A549 (cell line): ENCODE measurements around the gene ACOT7. TPM values are rescaled to one million over a fixed set of nuclear protein-coding genes. Genes with fewer than 3 reads are reported as not detected.

Experiments
- ATAC-seq, 2 experiments: fragments of 200-7000 bp in 1 of 2; fragments of >200 bp in 1 of 2; cut with Nextera tagmentation in 1 of 2; cut with Tn5 transposase in 1 of 2; 3 replicates each; pipeline versions ENCODE4 v1.8.0 to v1.9.1; 2018 to 2020; ENCODE audit warnings: mild to moderate bottlenecking in 1 of 2, moderate library complexity in 1 of 2
- CTCF ChIA-PET: fragments of 300-600 bp; sonication (Branson Sonifier 250); formaldehyde crosslinking; extraction: SDS; loops from one replicate; lab custom pipeline; 2021; ENCODE audit warnings: antibody characterized with exemption, inconsistent platforms; lab: Yijun Ruan, JAX
- POLR2A ChIA-PET: fragments of 350-600 bp; formaldehyde crosslinking; extraction: SDS; loops from one replicate; lab custom pipeline; 2021; ENCODE audit warnings: antibody characterized with exemption, inconsistent platforms; lab: Yijun Ruan, JAX
- DNase-seq, 2 experiments: peaks; one replicate each; pipeline versions ENCODE4 v3.0.0 to v3.0.0-alpha.2; 2011 to 2016; ENCODE audit warnings: low read depth in 1 of 2, low spot score in 1 of 2
- FAIRE-seq: peaks from 2 replicates; lab custom pipeline; 2011; peaks lifted over from hg19 to GRCh38; lab: Jason Lieb, UNC
- H3K27ac ChIP-seq, 2 experiments: fragments of >200 bp; sonication (Bioruptor Twin); formaldehyde crosslinking; 3 replicates each; pipeline ENCODE4 v1.5.1; 2016 to 2017
- H3K4me1 ChIP-seq: fragments of >200 bp; sonication (Bioruptor Twin); formaldehyde crosslinking; 3 replicates; pipeline ENCODE4 v1.6.1; 2016
- H3K4me2 ChIP-seq: fragments of >200 bp; sonication (Bioruptor Twin); formaldehyde crosslinking; 3 replicates; pipeline ENCODE4 v1.6.1; 2016
- H3K4me3 ChIP-seq: fragments of >200 bp; sonication (Bioruptor Twin); formaldehyde crosslinking; 3 replicates; pipeline ENCODE4 v1.5.1; 2016
- H3K9me3 ChIP-seq: fragments of >200 bp; sonication (Bioruptor Twin); formaldehyde crosslinking; 3 replicates; pipeline ENCODE4 v1.6.1; 2016
- BHLHE40 ChIP-seq: IDR thresholded peaks from 2 replicates; pipeline ENCODE4 v1.6.1; 2012; ENCODE audit warnings: low read depth, low read length, inconsistent platforms
- CBX8 ChIP-seq: fragments of 200-600 bp; sonication (generic); IDR thresholded peaks from 2 replicates; pipeline ENCODE4 v1.6.1; 2016
- CHD4 ChIP-seq: fragments of 200-600 bp; sonication (generic); IDR thresholded peaks from 2 replicates; pipeline ENCODE4 v1.6.1; 2016; ENCODE audit warnings: antibody characterized with exemption, mild to moderate bottlenecking, borderline replicate concordance
- EHF ChIP-seq: fragments of 250-450 bp; sonication (Bioruptor Pico); IDR thresholded peaks from 2 replicates; pipeline ENCODE4 v1.5.0; 2020; ENCODE audit warnings: mild to moderate bottlenecking
- EHMT2 ChIP-seq: fragments of 200-600 bp; sonication (generic); IDR thresholded peaks from 2 replicates; pipeline ENCODE4 v1.6.1; 2016; ENCODE audit warnings: antibody characterized with exemption, low read depth, mild to moderate bottlenecking, moderate library complexity
- EP300 ChIP-seq, 2 experiments: fragments of >200 bp; sonication (Bioruptor Twin); formaldehyde crosslinking; IDR thresholded peaks; 2 replicates in 1 of 2; 3 replicates in 1 of 2; pipeline ENCODE4 v1.6.1; 2016 to 2017
- ESRRA ChIP-seq: fragments of 150-350 bp; IDR thresholded peaks from 2 replicates; pipeline ENCODE4 v1.6.1; 2014; ENCODE audit warnings: mild to moderate bottlenecking, low read length, borderline replicate concordance
- FOSB ChIP-seq: fragments of 250-450 bp; sonication (Bioruptor Pico); IDR thresholded peaks from 2 replicates; pipeline ENCODE4 v1.5.0; 2020; ENCODE audit warnings: mild to moderate bottlenecking, moderate library complexity
- FOXS1 ChIP-seq: fragments of 250-450 bp; sonication (Bioruptor Pico); IDR thresholded peaks from 2 replicates; pipeline ENCODE4 v1.5.0; 2020; ENCODE audit warnings: mild to moderate bottlenecking, moderate library complexity
- HEYL ChIP-seq: fragments of 250-450 bp; sonication (Bioruptor Pico); IDR thresholded peaks from 2 replicates; pipeline ENCODE4 v1.8.0; 2021; ENCODE audit warnings: mild to moderate bottlenecking, moderate library complexity
- HOXA7 ChIP-seq: fragments of 250-450 bp; sonication (Bioruptor Pico); IDR thresholded peaks from 2 replicates; pipeline ENCODE4 v1.5.0; 2020; ENCODE audit warnings: mild to moderate bottlenecking, moderate library complexity
- HOXB13 ChIP-seq: fragments of 250-450 bp; sonication (Bioruptor Pico); IDR thresholded peaks from 2 replicates; pipeline ENCODE4 v1.5.0; 2020; ENCODE audit warnings: low read depth, mild to moderate bottlenecking, moderate library complexity
- KDM1A ChIP-seq: fragments of 200-600 bp; sonication (generic); IDR thresholded peaks from 2 replicates; pipeline ENCODE4 v1.6.1; 2016; ENCODE audit warnings: low read depth, mild to moderate bottlenecking
- MYC ChIP-seq: IDR thresholded peaks from 2 replicates; pipeline ENCODE4 v1.6.1; 2012; ENCODE audit warnings: mild to moderate bottlenecking, inconsistent platforms, low read length, improper control_type of control experiment, borderline replicate concordance
- NFE2L2 ChIP-seq: fragments of 150-350 bp; conservative IDR thresholded peaks from 2 replicates; pipeline ENCODE4 v1.6.1; 2014; ENCODE audit warnings: low read length
- PHF8 ChIP-seq: fragments of 200-600 bp; sonication (generic); IDR thresholded peaks from 2 replicates; pipeline ENCODE4 v1.6.1; 2016; ENCODE audit warnings: low read depth, mild to moderate bottlenecking, antibody characterized with exemption, moderate library complexity, borderline replicate concordance
- POLR2AphosphoS2 ChIP-seq: conservative IDR thresholded peaks from 2 replicates; pipeline ENCODE4 v1.6.1; 2012; ENCODE audit warnings: low read length, improper control_type of control experiment, inconsistent platforms
- RARB ChIP-seq: fragments of 250-450 bp; sonication (Bioruptor Pico); IDR thresholded peaks from 2 replicates; pipeline ENCODE4 v1.8.0; 2021; ENCODE audit warnings: mild to moderate bottlenecking, moderate library complexity
- RFX5 ChIP-seq: fragments of 450-650 bp; IDR thresholded peaks from 2 replicates; pipeline ENCODE4 v1.7.1; 2014; ENCODE audit warnings: antibody characterized with exemption, mild to moderate bottlenecking, moderate library complexity
- RNF2 ChIP-seq: fragments of 200-600 bp; sonication (generic); IDR thresholded peaks from 2 replicates; pipeline ENCODE4 v1.6.1; 2016; ENCODE audit warnings: low read depth, mild to moderate bottlenecking, antibody characterized with exemption, moderate library complexity, borderline replicate concordance
- SREBF2 ChIP-seq: fragments of 450-650 bp; IDR thresholded peaks from 2 replicates; pipeline ENCODE4 v1.6.1; 2014; ENCODE audit warnings: mild to moderate bottlenecking, moderate library complexity
- TP53 ChIP-seq: fragments of 250-450 bp; sonication (Bioruptor Pico); IDR thresholded peaks from 2 replicates; pipeline ENCODE4 v1.5.0; 2021; ENCODE audit warnings: mild to moderate bottlenecking, moderate library complexity
- ZFP36 ChIP-seq: fragments of 450-650 bp; IDR thresholded peaks from 2 replicates; pipeline ENCODE4 v1.6.1; 2014; ENCODE audit warnings: borderline replicate concordance; ENCODE audit not compliant: partially characterized antibody
- WGBS: methylation state at CpG from one replicate; pipeline ENCODE4 v1.1.6; 2017; ENCODE audit errors: missing lambda C conversion rate; 5-methylcytosine and 5-hydroxymethylcytosine counted together
- polyA plus RNA-seq, 4 experiments: library from polyadenylated mRNA; depleted of rRNA in 3 of 4; stranded (reverse); fragments of >200 nt; fragmentation: RNase III in 1 of 4; extraction: RNeasy Plus Mini Kit Qiagen cat#74134 plus additional on column Dnase treatment in 1 of 4; gene quantifications; 2 replicates in 3 of 4; 3 replicates in 1 of 4; pipeline ENCODE4 v1.2.3, GENCODE V29; 2011 to 2017
- TF ChIP-seq, protein P1 (sequence below): fragments of 450-650 bp; IDR thresholded peaks from 2 replicates; pipeline ENCODE4 v1.6.1; 2014; ENCODE audit warnings: antibody characterized with exemption
- TF ChIP-seq, protein P2 (sequence below): fragments of >200 bp; sonication (Bioruptor Twin); formaldehyde crosslinking; IDR thresholded peaks from 3 replicates; pipeline ENCODE4 v1.5.1; 2016
- TF ChIP-seq, protein P3 (sequence below): IDR thresholded peaks from 2 replicates; pipeline ENCODE4 v1.6.1; 2012; ENCODE audit warnings: low read depth, borderline replicate concordance

The ACOT7 gene
- polyA plus RNA-seq, 2 of the 4 experiments (the other 2 are of a cell fraction), result 48.0 to 49.6 TPM

DNA sequence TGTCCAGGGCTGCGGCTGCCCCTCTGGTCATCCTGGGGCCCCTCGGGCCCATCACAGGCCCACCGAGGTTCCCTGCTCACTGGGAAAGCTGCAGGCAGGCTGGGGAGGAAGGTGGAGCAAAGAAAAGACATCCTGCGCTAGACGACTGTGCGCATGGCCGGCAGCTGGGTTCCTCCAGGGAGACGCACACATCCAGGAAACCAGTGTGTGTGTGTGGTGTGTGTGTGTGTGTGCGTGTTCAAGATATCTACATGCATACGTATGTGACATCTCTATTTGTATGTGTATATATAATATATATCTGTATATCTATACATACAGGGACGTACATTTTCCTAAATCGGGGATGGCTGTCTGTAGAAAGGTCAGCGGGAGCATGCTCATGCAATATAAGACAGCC is 63.7 kb downstream of the ACOT7 start:
- no peaks in the 10 kb centered on the region for H3K4me1 ChIP-seq
- H3K4me3 ChIP-seq, result no peak overlapping the region
- CTCF ChIA-PET, result interaction anchor here (1.1 to 17.9 kb wide), 3 partner anchors 14 to 125 kb away, joined by 4 to 250 read pairs (median 5); partner anchors contain the start of gene HES3
- DNase-seq, result no peak
- WGBS, result 91% methylated on average over 13 of the region's 13 CpGs
- TF ChIP-seq BHLHE40 (no peak), HOXA7 (CRISPR knock-in tag) (no peak), POLR2AphosphoS2 (no peak), RARB (CRISPR knock-in tag) (no peak), CHD4 (no peak), RFX5 (no peak), EHMT2 (no peak), ESRRA (no peak), PHF8 (no peak), RNF2 (no peak), FOXS1 (CRISPR knock-in tag) (no peak), KDM1A (no peak)
- TF ChIP-seq, protein P1, sequence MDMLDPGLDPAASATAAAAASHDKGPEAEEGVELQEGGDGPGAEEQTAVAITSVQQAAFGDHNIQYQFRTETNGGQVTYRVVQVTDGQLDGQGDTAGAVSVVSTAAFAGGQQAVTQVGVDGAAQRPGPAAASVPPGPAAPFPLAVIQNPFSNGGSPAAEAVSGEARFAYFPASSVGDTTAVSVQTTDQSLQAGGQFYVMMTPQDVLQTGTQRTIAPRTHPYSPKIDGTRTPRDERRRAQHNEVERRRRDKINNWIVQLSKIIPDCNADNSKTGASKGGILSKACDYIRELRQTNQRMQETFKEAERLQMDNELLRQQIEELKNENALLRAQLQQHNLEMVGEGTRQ, result no peak
- TF ChIP-seq, all 56 proteins: peak for 0
- Histone ChIP-seq H3K4me2 (no peak overlapping the region), H3K9me3 (no peaks in the 10 kb centered on the region), H3K27ac (no peak overlapping the region)
- ATAC-seq (no peak), FAIRE-seq (no peak)
- POLR2A ChIA-PET, result no interaction called here

DNA sequence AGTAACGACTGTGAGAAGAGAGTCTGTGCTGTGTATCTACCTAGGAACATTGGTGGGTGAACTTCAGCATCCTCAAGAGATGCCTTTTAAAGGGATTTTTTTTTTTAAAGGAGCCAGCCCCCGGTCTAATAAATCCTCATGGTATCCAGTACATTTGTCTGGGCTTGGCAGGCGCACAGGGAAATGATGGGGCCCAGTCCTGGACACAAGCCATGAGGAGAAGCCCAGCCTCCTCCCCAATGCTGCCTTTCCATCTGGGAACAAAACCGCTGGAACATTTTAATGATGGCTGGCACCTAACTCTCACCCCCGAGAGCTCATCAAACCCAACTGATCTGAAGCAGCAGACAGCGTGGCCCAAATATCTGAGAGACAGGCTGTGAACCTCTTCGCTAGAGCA is 64.2 kb downstream of the ACOT7 start:
- no peak for DNase-seq
- FAIRE-seq, result no peak
- Histone ChIP-seq H3K27ac (no peak overlapping the region), H3K4me1 (no peaks in the 10 kb centered on the region), H3K4me2 (no peak overlapping the region), H3K9me3 (no peaks in the 10 kb centered on the region), H3K4me3 (no peak overlapping the region)
- no peak for ATAC-seq
- TF ChIP-seq FOSB (CRISPR knock-in tag), result no peak
- no peak for TF ChIP-seq RNF2
- no peak for TF ChIP-seq HOXA7 (CRISPR knock-in tag)
- no peak for TF ChIP-seq HEYL (CRISPR knock-in tag)
- CTCF ChIA-PET, result interaction anchor here (17.9 kb wide), 1 partner anchor 81 kb away, joined by 250 read pairs; the partner anchor contains the start of gene HES3
- POLR2A ChIA-PET, result no interaction called here
- WGBS, result 89% methylated on average over 7 of the region's 7 CpGs

DNA sequence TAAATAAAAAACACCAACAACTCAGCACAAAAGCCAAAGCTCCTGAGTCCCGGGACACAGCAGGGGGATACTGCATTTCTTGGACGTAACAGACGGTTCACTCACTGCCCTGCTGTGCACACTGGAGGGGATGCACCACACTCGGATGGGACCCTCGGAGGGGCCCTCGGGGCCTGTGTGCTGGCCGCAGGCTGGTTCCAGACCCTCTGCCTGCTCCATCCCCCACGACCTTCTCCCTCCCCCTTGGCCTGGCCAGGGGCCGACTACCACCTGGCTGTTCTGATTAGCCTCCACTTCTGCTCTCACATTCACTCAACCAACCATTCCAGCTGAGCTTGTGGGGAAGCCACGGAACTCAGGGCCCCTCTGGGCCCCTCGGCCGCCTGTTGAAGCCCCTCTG is 64.9 kb downstream of the ACOT7 start:
- ChIA-PET POLR2A (no interaction called here), CTCF (interaction anchor here (17.9 kb wide), 1 partner anchor 80 kb away, joined by 250 read pairs; the partner anchor contains the start of gene HES3)
- H3K4me1 ChIP-seq, result no peaks in the 10 kb centered on the region
- no peak for ATAC-seq
- no peaks in the 10 kb centered on the region for H3K9me3 ChIP-seq
- no peak overlapping the region for H3K4me3 ChIP-seq
- WGBS, result 87% methylated on average over 10 of the region's 12 CpGs
- TF ChIP-seq POLR2AphosphoS2 (no peak), FOSB (CRISPR knock-in tag) (no peak), TP53 (CRISPR knock-in tag) (no peak), EP300 (IDR thresholded peaks at IDR 0.05) (no peak), EHMT2 (no peak)
- no peak for FAIRE-seq
- H3K4me2 ChIP-seq, result no peak overlapping the region
- H3K27ac ChIP-seq, result no peak overlapping the region
- DNase-seq, result no peak

DNA sequence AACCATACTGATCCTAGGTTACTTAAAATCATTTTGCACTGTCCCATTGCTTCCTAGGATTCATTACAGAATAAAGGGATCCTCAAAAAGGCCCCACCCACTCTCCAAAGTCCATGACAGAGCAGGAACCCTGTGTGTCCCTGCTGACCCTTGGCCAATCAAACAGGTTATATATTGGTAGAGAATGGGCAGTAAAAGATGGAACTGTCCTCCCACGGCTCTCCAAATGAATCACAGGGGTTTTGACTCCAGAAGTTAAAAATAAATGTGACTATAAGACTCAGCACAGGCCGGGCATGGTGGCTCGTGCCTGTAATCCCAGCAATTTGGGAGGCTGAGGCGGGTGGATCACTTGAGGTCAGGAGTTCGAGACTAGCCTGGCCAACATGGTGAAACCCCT is 65.5 kb downstream of the ACOT7 start:
- ATAC-seq, result no peak
- no peaks in the 10 kb centered on the region for H3K9me3 ChIP-seq
- ChIA-PET POLR2A (no interaction called here), CTCF (no interaction called here)
- WGBS, result 79% methylated on average over 4 of the region's 5 CpGs
- no peak for DNase-seq
- no peak for FAIRE-seq
- H3K27ac ChIP-seq, result no peak overlapping the region
- no peaks in the 10 kb centered on the region for H3K4me1 ChIP-seq
- no peak overlapping the region for H3K4me2 ChIP-seq
- no peak overlapping the region for H3K4me3 ChIP-seq
- no peak for TF ChIP-seq CBX8
- TF ChIP-seq, protein P2, sequence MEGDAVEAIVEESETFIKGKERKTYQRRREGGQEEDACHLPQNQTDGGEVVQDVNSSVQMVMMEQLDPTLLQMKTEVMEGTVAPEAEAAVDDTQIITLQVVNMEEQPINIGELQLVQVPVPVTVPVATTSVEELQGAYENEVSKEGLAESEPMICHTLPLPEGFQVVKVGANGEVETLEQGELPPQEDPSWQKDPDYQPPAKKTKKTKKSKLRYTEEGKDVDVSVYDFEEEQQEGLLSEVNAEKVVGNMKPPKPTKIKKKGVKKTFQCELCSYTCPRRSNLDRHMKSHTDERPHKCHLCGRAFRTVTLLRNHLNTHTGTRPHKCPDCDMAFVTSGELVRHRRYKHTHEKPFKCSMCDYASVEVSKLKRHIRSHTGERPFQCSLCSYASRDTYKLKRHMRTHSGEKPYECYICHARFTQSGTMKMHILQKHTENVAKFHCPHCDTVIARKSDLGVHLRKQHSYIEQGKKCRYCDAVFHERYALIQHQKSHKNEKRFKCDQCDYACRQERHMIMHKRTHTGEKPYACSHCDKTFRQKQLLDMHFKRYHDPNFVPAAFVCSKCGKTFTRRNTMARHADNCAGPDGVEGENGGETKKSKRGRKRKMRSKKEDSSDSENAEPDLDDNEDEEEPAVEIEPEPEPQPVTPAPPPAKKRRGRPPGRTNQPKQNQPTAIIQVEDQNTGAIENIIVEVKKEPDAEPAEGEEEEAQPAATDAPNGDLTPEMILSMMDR, result no peak
- TF ChIP-seq EHF (CRISPR knock-in tag), result no peak
- no peak for TF ChIP-seq NFE2L2
- TF ChIP-seq RFX5, result no peak
- no peak for TF ChIP-seq ZFP36
- TF ChIP-seq SREBF2, result no peak
- TF ChIP-seq HOXB13 (CRISPR knock-in tag), result no peak
- TF ChIP-seq, protein P3, sequence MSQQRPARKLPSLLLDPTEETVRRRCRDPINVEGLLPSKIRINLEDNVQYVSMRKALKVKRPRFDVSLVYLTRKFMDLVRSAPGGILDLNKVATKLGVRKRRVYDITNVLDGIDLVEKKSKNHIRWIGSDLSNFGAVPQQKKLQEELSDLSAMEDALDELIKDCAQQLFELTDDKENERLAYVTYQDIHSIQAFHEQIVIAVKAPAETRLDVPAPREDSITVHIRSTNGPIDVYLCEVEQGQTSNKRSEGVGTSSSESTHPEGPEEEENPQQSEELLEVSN, result no peak
- no peak for TF ChIP-seq MYC
